ENCODE results near the gene STK32C.

GRCh38 chr10:132249824-132250375 is 57.9 kb downstream of the STK32C start:
- no peak for TF ChIP-seq CSRNP3 (CRISPR knock-in tag; IDR thresholded peaks at IDR 0.05)
- TF ChIP-seq ZC3H10 (CRISPR knock-in tag; IDR thresholded peaks at IDR 0.05): no peak
- no peak for TF ChIP-seq ZFP3 (CRISPR knock-in tag; IDR thresholded peaks at IDR 0.05)
- TF ChIP-seq POU6F1 (CRISPR knock-in tag; IDR thresholded peaks at IDR 0.05; ENCODE audit: borderline replicate concordance, low read depth): no peak
- TF ChIP-seq ESRRG (CRISPR knock-in tag; IDR thresholded peaks at IDR 0.05): no peak
- no peak for TF ChIP-seq ZNF565 (CRISPR knock-in tag; conservative IDR thresholded peaks at IDR 0.05; ENCODE audit: low read depth)

Data from SK-N-SH treated with all-trans-retinoic acid at 6 μM for 48 hours (cell line).